Measurements from ENCODE around the gene MRPS5.
A peak's percentile ranks its signal among the peaks of the same experiment; 100 is the strongest.

The MRPS5 gene

GRCh38 chr2:95075440-95076132, 46.0 kb downstream of the MRPS5 start:
- peaks cover 15% of the 10 kb centered on the region for H3K4me1 Mint-ChIP-seq

GRCh38 chr2:95074663-95075439, 46.8 kb downstream of the MRPS5 start:
- no peaks in the 10 kb centered on the region for H3K9me3 Mint-ChIP-seq
- peak overlapping the region in 1 of 3 experiments; percentile 75 for H3K27ac Mint-ChIP-seq
- peaks cover 15% of the 10 kb centered on the region for H3K4me1 Mint-ChIP-seq
- peaks cover 47% of the 10 kb centered on the region for H3K27me3 Mint-ChIP-seq (ENCODE audit: low read depth)
- H3K4me3 Mint-ChIP-seq, result no peak overlapping the region
- no peak for TF ChIP-seq CTCF (IDR thresholded peaks at IDR 0.05; ENCODE audit: unreplicated experiment in 3 of 3)
- no peaks in the 10 kb centered on the region for H3K36me3 Mint-ChIP-seq (ENCODE audit: low read depth)

More at GRCh38 chr2:95075440-95076132, 46.0 kb downstream of the MRPS5 start:
- H3K27me3 Mint-ChIP-seq (ENCODE audit: low read depth), result peaks cover 50% of the 10 kb centered on the region
- H3K4me3 Mint-ChIP-seq, result peak overlapping the region in 2 of 3 experiments; percentile 35 to 38
- no peak for TF ChIP-seq CTCF (IDR thresholded peaks at IDR 0.05; ENCODE audit: unreplicated experiment in 3 of 3)
- H3K36me3 Mint-ChIP-seq (ENCODE audit: low read depth), result no peaks in the 10 kb centered on the region
- H3K9me3 Mint-ChIP-seq, result no peaks in the 10 kb centered on the region
- peak overlapping the region in 1 of 3 experiments; percentile 75 for H3K27ac Mint-ChIP-seq

- H3K27me3 Mint-ChIP-seq (ENCODE audit: low read depth), result peaks cover 41% of the 10 kb centered on the region
- H3K4me1 Mint-ChIP-seq, result peaks cover 15% of the 10 kb centered on the region
- H3K36me3 Mint-ChIP-seq (ENCODE audit: low read depth), result no peaks in the 10 kb centered on the region
- no peak for TF ChIP-seq CTCF (IDR thresholded peaks at IDR 0.05; ENCODE audit: unreplicated experiment in 3 of 3)
- H3K9me3 Mint-ChIP-seq, result no peaks in the 10 kb centered on the region
- peak overlapping the region in 1 of 3 experiments; percentile 74 for H3K27ac Mint-ChIP-seq
- H3K4me3 Mint-ChIP-seq, result no peak overlapping the region
Measured at GRCh38 chr2:95073856-95074662, 47.5 kb downstream of the MRPS5 start.

GRCh38 chr2:95072424-95072823, 49.2 kb downstream of the MRPS5 start:
- Mint-ChIP-seq H3K4me3 (no peak overlapping the region), H3K36me3 (ENCODE audit: low read depth) (no peaks in the 10 kb centered on the region), H3K9me3 (no peaks in the 10 kb centered on the region), H3K27ac (peak overlapping the region in 1 of 3 experiments; percentile 4), H3K4me1 (peaks cover 8% of the 10 kb centered on the region), H3K27me3 (ENCODE audit: low read depth) (peaks cover 28% of the 10 kb centered on the region)
- no peak for TF ChIP-seq CTCF (IDR thresholded peaks at IDR 0.05; ENCODE audit: unreplicated experiment in 3 of 3)

- H3K4me3 Mint-ChIP-seq, result no peak overlapping the region
- peaks cover 23% of the 10 kb centered on the region for H3K27me3 Mint-ChIP-seq (ENCODE audit: low read depth)
- peaks cover 5% of the 10 kb centered on the region for H3K4me1 Mint-ChIP-seq
- H3K36me3 Mint-ChIP-seq (ENCODE audit: low read depth), result no peaks in the 10 kb centered on the region
- no peak for TF ChIP-seq CTCF (IDR thresholded peaks at IDR 0.05; ENCODE audit: unreplicated experiment in 3 of 3)
- no peaks in the 10 kb centered on the region for H3K9me3 Mint-ChIP-seq
- H3K27ac Mint-ChIP-seq, result peak overlapping the region in 1 of 3 experiments; percentile 4
Measured at GRCh38 chr2:95071856-95072255, 49.8 kb downstream of the MRPS5 start.

Data from nephron (organoid).